Activated gamma-delta T cell (primary cell): ENCODE results near the gene PXDN.
"Not testable (repeated sequence)": the region's sequence is repeated elsewhere in the genome, so short reads cannot be mapped to it uniquely, and the experiment has no call there.

Source experiments
- DNase-seq: peaks from one replicate; lab custom pipeline; 2025; lab: John Stamatoyannopoulos, UW

Gene PXDN

DNA sequence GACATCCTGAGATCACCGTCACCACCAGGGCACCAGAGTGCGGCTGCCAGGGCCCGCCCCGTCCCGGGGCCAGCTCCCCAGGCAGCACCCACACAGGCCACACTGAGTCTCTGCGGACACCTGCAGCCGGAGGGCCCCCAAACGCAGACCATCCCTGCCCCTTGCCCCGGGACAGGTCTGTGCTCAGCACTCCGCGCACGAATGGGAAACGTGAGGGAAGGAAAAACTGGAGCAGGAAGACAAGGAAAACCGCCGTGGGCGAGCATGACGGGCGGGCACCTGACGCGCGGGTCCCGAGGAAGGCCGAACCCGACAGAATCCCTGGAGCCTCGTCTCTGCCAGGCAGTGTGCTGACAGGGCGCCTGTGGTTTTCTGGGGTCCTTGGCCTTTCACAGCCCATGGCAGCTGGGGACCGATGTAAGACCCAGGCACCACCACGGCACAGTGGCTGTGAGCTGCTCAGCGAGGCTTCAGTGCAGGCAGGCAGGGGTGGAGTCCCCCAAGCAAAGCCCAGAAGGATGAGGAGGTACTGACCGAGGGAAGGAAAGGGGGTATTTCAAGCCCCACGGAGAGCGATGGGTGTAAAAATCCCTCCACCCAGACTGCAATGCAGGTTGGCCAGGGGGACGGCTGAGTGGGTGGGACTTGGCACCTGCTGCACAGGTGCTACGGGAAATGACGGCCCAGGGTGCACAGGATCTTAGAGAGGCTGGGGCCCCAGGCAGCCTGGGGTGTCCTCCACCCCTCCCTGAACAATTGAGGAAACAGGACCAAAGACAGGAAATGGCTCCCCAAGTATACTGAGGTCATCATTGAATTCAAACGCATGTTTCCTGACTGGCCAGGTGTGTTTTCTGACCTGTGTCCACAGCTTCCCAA, 59.0 kb downstream of the PXDN start:
- DNase-seq = no peak

DNA sequence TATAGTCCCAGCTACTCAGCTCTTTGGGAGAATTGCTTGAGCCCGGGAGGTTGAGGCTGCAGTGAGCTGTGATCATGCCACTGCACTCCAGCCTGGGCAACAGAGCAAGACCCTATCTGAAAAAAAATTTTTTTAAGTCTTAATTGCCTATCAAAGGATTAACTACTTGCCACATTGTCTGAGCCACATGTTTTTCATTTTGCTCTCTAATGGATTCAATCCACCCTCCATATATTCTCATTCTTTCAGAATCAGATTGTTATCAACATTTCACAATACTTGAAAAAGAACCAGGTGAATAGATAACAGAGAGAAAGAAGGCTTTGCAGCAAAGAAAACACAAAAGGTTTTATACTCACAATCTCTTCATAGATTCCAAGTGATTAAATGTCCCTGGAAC, 61.0 kb downstream of the PXDN start:
- no peak for DNase-seq

DNA sequence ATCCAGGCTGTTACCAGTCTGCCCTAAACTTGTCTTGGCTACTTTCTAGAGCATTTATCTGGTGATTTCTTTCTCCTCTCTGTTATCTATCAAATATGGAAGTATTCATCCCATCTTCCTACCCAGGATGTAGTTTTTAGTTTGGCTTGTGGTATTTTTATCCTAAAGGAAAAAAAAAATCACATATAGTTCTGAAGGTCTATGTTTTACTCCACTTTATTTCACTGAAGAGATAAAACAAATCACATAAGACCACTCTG, 62.2 kb downstream of the PXDN start:
- DNase-seq = no peak

DNA sequence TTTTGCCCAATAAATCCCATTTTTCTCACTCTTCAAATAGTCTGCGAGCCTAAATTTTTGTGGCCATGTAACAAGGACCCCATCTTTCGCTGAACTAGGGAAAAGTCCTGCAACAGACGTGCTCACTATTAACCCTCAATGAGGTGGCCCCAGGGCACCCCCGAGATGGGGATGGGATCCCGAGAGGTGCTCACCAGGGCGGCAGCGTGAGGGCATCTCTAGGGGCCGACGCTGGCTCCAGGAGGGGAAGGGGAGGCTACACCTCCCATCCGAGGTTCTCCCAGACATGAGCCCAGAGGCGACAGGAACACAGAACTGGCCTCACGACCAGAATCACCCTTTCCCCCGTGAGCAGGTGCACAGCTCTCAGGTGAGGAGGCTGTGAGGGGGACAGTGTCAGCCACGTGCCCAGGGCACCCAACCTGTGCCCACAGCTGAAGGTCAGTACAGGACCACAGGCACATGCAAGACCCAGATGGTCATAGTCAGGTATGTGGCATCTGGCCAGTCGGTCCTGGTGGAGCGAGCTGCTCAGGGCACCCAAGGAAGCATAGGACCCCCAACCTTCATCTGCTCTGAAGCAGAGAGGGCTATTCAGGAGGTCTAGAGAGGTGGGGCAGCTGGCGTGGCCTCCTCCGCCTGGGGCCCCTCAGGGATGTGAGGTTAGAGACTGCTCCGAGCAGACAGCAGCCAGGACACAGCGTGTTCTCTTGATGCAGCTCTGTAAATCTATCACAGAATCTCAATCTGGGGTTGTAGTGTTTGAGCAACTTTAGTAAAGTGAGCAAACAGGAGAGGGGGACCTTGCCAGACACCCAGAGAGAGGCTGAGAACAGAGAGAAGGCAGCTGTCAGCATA, 62.8 kb downstream of the PXDN start:
- no peak for DNase-seq

DNA sequence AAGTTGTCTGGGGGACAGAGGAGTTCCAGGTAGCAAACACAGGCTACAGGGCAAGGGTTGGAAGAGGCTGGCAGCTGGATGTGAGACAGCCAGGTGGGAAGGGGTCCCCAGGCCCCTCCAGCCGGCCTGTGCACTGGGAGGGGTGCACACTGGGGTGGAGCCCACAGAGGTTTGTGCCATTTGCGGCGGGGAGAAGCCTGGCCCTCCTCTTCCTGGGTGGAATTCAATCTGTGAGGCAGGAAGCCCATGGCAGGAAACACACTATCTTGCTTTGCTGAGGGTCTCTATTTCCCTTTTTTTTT, 63.3 kb downstream of the PXDN start:
- DNase-seq = no peak

DNA sequence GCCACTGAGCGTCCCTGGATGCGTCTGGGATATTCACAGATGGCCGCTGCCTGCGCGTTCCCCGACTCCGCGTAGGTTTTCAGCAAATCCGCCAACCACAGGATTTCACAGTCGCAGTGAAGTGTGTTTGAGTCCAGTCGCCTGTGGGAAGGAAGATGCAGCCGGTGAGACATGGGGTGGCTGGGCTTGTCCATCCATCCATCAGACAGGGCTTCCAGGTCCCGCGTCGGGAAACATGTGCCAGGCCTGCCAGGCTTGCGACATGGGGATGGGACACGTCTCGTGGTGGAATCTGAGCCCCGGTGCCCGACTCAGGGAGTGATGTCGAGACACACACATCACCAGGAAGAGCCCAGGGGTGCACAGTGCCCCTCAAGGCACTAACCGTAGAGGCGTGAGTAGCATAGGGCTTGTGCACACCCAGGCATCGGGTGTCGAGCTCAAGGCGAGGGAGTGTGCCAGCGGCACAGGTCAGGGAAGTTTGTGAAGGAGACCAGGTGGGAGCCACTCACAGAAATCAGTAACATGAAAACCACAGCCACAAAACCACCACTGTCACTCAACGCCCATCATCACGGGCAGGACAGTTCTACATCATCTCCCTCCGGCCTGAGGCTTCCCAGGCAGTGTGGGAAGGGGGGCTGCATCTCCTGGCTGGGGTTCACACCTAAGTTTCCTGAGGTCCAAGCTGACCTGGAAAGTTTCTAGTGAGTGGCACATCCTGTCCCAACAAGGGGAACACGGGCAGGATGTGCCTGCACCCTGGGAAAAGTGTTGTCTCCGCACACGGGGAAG, 63.9 kb downstream of the PXDN start:
- no peak for DNase-seq

DNA sequence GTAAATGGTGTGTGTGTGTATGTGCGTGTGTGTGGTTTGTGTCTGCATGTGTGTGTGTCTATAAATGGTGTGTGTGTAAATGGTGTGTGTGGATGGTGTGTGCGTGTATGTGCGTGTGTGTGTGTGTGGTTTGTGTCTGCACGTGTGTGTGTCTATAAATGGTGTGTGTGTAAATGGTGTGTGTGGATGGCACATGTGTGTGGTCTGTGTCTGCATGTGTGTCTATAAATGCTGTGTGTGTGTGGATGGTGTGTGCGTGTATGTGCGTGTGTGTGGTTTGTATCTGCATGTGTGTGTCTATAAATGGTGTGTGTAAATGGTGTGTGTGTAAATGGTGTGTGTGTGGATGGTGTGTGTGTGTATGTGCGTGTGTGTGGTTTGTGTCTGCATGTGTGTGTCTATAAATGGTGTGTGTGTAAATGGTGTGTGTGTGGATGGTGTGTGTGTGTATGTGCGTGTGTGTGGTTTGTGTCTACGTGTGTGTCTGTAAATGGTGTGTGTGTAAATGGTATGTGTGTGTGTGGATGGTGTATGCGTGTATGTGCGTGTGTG, 64.8 kb downstream of the PXDN start:
- not testable (repeated sequence) for DNase-seq

DNA sequence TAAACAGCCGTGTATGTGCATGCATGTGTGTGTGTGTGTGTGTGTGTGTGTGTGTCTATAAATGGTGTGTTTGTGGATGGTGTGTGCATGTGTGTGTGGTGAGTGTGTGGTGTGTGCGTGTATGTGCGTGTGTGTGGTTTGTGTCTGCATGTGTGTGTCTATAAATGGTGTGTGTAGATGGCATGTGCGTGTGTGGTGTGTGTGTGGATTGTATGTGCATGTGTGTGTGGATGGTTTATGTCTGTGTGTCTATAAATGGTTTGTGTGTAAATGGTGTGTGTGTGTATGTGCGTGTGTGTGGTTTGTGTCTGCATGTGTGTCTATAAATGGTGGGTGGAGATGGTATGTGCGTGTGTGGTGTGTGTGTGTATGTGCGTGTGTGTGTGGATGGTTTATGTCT, 65.2 kb downstream of the PXDN start:
- DNase-seq = not testable (repeated sequence)

DNA sequence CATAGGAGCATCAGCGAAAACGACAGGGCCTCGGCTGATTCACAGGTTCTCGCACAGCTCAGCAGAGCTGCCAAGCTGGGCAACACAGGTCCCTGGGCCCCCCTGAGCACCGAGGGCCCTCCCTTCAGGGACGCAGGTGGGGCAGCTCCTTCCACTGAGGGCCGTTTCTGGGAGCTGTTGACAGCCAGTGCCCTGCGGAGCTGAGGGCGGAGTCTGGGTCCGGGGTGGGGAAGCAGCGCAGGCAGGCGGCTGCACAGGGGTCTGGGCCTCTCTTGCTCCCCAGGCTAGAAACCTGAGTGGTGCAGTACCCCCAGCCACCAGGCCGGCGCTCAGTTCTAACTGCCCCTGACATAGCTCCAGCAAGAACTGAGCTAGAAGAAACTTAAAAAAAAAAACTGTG, 65.7 kb downstream of the PXDN start:
- no peak for DNase-seq

DNA sequence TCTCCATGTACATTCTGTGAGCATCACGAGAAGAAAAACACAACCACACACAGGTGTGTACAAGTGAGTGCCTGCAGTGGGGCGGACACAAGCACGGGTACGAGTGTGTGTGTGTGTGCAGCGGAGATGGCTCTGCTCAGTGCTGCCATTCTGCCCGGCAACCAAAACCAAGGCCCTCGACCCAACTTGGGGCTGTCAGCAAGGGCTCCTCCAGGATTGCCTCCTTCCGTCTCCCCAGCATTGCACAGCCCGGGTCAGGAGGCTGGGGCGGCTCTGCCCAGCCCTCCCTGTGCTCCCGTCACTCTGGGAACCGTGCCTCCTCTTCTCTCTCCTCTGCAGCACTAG, 66.5 kb downstream of the PXDN start:
- DNase-seq = no peak

DNA sequence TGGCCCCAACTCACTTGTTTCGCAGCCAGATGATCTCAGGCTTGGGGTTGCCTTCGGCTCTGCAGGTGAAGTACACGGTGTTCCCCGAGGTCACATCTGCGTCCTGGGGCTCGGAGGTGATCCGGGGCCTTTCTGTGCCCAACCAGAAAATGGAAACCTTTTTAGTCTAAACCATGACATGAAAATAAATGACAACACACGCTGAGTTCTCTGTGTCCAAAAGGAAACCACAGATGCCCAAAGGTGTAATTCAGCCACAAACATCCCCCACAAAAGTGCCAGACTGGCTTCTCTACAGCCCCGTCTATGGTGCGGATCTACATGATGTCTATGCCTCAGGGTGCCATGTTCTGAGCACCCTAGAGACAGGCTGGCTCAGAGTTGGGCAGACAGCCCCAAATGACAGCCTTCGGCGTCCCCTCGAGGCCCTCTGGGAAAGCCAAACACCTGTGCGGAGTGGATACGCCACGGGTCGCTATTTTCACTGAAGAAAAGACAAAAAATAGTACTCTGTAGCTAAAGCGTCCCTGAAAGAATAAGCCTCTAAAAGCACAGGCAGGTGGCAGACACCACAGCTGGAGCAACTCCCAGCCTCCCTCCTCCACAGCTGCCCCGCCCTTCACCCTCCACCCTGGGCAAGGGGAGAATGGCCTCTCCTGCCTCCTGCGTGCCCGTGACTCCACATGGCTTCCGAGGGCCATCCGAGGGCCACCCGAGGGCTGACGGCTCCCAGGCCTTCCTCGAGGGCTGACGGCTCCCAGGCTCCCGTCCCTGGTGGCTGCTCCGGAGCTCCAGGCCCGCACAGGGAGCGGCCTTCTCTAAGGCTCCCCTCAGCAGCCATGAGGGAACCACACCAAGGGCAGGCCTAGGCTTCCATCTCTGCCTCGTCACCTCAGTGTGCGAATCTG, 67.1 kb downstream of the PXDN start:
- DNase-seq = no peak

DNA sequence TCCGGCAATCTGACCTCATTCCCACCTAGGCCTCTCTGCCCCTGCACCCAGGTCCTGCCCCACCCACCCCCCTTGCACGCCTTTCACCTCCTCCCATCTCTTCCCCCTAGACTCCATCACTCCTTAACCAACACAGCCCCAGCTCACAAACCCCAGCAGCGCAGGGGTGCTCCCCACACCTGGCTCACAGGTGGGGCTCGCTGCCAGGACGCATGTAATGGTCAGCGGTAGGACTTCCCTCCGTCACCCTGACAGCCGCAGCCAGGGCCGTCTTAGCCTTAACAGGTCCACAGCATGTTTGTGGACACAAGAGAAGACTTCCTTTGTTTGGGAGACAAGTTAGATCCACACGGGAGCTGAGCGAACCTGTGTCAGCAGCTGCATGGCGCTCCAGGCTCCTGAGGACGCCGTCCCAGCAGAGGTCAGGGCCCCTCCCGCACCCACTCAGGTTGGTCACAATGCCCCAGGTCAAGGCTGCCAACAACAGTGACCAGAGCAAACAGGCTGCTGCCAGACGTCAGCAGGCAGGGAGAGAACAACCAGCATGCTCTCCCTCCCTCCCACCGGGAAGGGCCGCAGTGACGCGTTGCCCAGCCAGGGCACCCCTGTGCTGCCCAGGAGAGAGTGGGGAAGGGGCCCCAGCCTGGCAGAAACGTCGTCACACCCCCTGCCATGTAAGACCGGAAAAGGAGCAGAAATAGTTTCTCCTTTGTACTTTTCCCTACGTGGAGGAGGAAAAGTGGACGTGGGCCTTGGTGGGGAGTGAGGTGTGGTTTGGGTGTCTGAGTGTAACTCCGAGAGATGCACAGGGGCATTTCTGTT, 68.0 kb downstream of the PXDN start:
- DNase-seq = no peak

DNA sequence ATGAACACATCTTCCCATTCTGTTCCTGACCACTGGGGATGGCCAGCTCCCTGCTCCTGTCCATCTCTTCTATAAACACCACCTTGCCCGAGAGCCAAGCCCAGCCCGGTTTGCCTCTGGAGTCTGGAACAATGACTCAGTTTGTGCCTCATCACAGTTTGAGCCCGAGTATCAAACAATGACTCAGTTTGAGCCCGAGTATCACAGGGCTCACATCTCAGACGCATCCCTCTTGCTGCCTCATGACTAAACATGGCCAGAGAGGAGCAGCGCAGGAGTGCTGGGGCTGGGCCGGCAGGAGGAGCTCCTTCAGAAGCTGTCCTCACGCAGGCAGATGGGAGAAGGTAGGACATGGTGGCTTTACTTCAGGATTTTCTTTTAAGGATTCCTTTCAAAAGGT, 68.7 kb downstream of the PXDN start:
- DNase-seq = no peak

DNA sequence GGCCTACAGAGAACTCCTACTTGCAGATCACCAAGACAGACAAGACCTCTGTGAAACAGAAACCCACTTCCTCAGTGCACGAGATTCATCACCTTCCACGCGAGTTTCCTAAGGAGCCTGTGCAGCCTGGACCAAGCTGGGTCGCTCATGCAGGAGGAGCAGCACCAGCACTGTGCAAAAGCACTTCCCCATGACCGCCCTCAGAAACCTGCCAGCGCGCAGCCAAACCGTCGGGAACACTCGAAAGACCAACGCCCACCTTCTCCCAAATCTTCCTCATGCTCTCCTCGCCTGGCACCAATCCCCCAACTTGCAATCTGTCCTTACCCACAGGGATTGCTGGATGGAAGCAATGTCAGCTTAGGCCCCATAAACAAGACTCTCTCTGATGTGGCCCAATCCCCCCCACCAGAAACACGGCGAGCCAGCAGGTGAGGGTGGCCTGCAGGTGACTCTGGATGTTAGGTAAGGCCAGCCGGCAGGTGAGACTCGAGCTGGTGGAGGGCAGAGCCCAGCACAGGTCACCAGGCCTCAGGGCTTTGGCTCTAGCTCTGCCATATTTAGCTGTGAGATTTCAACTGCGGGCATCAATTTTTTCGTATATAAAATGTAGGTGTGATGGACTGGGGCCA, 69.4 kb downstream of the PXDN start:
- DNase-seq = no peak

DNA sequence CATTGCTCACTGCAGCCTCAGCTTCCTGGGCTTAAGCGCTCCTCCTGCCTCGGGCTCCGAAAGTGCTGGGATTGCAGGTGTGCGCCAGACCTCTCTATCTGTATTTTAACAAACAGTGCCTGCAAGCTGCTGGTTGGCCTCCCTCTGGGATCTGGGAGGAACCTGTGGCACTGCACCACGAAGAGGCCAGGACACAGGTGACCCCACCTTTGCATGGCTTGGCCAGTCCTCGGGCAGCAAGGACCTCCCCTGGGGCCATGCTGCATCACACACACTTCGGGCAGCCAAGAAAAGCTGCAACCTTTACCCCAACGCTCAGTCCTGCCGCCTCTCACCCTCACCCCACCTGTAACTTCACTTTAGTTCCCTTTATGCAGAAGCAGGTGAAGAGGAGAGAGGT, 70.0 kb downstream of the PXDN start:
- DNase-seq = no peak

DNA sequence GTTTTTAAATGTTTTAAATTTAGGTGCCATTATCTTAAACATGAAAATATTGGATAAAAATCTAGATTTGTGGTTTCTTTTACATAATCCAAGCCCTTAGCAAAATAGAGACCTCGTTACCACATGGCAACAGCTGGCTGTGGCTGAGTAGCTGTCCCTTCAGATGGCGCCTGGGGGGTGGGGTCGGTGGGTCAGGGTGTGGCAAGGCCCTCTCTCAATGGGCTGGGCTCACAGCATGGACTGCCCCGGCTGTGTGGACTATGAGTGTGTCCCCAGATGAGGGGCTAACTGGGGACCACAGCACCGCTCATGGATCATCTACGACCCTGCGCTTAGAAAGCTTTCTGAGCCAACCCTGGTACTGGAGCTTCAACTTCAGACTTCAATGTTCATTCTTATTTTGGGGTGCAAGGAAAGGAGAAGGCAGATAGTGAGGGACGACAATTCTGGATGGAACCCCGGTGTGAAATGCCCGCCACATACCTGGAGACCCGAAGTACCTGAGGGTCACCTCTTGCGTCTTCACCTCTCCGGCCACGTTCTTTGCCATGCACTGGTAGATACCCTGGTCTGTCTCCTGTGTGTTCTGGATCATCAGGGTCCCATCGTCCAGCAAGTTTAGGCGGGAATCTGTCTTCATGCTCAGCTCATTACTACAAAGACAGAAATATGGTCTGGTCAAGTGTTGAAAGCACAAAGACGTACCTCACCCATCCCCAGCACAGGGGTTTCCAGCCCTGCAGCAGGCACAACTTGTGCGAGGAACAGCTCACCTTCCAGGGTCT, 71.0 kb downstream of the PXDN start:
- DNase-seq = no peak

DNA sequence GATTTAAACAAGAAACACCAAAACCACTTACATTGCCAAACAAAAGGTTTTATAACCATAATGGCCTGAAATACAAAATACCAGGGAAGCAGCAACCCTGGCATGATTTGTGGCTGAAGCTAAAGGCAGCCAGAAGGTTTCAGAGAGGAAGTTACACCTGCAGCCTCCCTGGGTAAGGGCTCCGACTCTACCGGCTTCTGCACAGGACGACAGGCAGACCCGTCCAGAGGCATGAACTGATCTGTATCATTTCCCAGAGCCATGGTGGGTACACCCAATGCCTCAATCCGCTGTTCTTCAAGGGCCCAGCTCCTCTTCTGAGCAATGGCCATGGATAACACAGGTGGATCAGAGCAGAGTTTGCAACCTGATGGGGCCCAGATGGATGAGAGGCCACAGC, 71.6 kb downstream of the PXDN start:
- no peak for DNase-seq

DNA sequence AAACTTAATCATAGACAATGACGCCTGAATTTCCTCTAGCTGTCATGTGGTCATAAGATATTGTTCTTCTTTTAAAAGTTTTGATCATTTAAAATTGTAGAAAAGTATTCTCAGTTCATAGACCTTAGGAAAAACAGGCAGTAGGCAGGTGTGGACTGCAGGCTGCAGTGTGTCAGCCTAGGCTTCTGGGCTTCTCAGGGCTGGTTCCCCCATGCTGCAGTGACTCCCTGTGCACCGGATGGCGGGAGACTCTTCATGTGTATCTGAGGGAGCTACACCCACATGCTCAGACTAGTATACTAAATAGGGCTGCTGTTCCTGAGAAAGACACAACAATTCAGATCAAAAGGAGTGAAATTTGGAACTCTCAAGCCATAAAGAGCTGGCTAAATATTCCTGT, 72.4 kb downstream of the PXDN start:
- DNase-seq = no peak

DNA sequence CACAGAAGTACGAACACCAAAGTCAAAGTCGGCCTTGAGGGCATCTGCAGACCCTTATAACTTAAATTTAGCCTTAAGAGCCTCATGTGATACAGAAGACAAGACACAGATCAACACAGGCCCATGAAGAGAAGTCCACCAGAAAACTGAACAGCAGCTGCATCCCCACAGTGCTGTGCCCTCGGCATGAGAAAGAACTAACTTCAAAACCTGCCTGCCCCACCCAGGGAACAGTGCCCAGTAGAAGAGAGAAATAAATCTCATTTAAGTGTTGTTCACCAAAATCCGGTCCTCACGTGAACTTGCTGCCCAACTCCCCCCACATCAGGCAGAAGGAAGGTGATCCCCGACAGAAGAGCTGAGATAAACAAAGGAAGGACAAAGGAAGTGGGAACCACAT, 73.7 kb downstream of the PXDN start:
- DNase-seq = no peak
